ENCODE data around the gene PDIA4.
A peak's percentile ranks its signal among the peaks of the same experiment; 100 is the strongest.

PDIA4 gene

GRCh38 chr7:148964483-148965267 lies 63.6 kb downstream of the PDIA4 start:
- no peak for DNase-seq

- no peak for DNase-seq
These were observed 64.5 kb downstream of the PDIA4 start for GRCh38 chr7:148963583-148964482.

- peak; percentile 48 to 51 for DNase-seq
These were observed 65.3 kb downstream of the PDIA4 start for GRCh38 chr7:148962823-148963582.

GRCh38 chr7:148962440-148962822 lies 65.9 kb downstream of the PDIA4 start:
- no peak for DNase-seq

- DNase-seq = no peak
These were observed 68.6 kb downstream of the PDIA4 start for GRCh38 chr7:148959726-148960125.

- DNase-seq = no peak
These were observed 70.2 kb downstream of the PDIA4 start for GRCh38 chr7:148958061-148958460.

- DNase-seq = no peak
These were observed 73.5 kb downstream of the PDIA4 start for GRCh38 chr7:148954766-148955165.

GRCh38 chr7:148953676-148954075 lies 74.6 kb downstream of the PDIA4 start:
- no peak for DNase-seq
